Measurements from ENCODE around the gene CD28. TPM values are rescaled to one million over a fixed set of nuclear protein-coding genes. Genes with fewer than 3 reads are reported as not detected.

The CD28 gene
- total RNA-seq, 1 donor from 2014 or later, result 0.05 TPM

GRCh38 chr2:203707530-203707929 lies 1.1 kb downstream of the CD28 start:
- no peaks in the 10 kb centered on the region for H3K27me3 Mint-ChIP-seq (ENCODE audit: low read depth)
- H3K4me1 Mint-ChIP-seq (ENCODE audit: low read depth), result no peaks in the 10 kb centered on the region
- no peak for TF ChIP-seq CTCF (IDR thresholded peaks at IDR 0.05)
- H3K4me3 Mint-ChIP-seq (ENCODE audit: unreplicated experiment), result no peak overlapping the region
- no peak for DNase-seq (ENCODE audit: low spot score)
- no peaks in the 10 kb centered on the region for H3K36me3 Mint-ChIP-seq (ENCODE audit: low read depth)
- H3K9me3 Mint-ChIP-seq (ENCODE audit: low read depth), result peaks cover 11% of the 10 kb centered on the region
- H3K27ac Mint-ChIP-seq (ENCODE audit: unreplicated experiment), result no peak overlapping the region

DNA sequence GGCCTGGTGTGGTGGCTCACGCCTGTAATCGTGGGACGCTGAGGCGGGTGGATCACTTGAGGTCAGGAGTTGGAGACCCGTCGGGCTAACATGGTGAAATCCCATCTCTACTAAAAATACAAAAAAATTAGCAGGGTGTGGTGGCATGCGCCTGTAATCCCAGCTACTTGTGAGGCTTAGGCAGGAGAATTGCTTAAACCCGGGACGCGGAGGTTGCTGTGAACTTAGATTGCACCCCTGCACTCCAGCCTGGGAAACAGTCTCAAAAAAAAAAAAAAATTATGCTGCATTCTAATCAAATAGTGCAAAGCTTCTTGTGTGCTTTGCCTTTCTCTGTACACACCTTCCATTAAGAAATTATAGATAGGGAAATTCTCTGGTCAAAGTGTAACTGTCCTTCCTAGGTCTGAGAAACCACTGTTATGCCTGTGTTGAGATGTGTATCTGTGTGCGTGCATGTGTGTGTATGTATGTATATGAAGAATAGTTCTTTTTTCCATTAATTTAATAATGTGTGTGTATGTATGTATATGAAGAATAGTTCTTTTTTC lies 2.5 kb downstream of the CD28 start:
- H3K36me3 Mint-ChIP-seq (ENCODE audit: low read depth), result no peaks in the 10 kb centered on the region
- no peaks in the 10 kb centered on the region for H3K4me1 Mint-ChIP-seq (ENCODE audit: low read depth)
- no peak for TF ChIP-seq CTCF (IDR thresholded peaks at IDR 0.05)
- DNase-seq (ENCODE audit: low spot score), result no peak
- no peaks in the 10 kb centered on the region for H3K9me3 Mint-ChIP-seq (ENCODE audit: low read depth)
- H3K4me3 Mint-ChIP-seq (ENCODE audit: unreplicated experiment), result no peak overlapping the region
- H3K27ac Mint-ChIP-seq (ENCODE audit: unreplicated experiment), result no peak overlapping the region
- H3K27me3 Mint-ChIP-seq (ENCODE audit: low read depth), result no peaks in the 10 kb centered on the region

- TF ChIP-seq CTCF (IDR thresholded peaks at IDR 0.05), result no peak
- no peaks in the 10 kb centered on the region for H3K4me1 Mint-ChIP-seq (ENCODE audit: low read depth)
- no peaks in the 10 kb centered on the region for H3K36me3 Mint-ChIP-seq (ENCODE audit: low read depth)
- H3K9me3 Mint-ChIP-seq (ENCODE audit: low read depth), result no peaks in the 10 kb centered on the region
- H3K4me3 Mint-ChIP-seq (ENCODE audit: unreplicated experiment), result no peak overlapping the region
- DNase-seq (ENCODE audit: low spot score), result no peak
- no peaks in the 10 kb centered on the region for H3K27me3 Mint-ChIP-seq (ENCODE audit: low read depth)
- no peak overlapping the region for H3K27ac Mint-ChIP-seq (ENCODE audit: unreplicated experiment)
Measured at GRCh38 chr2:203709416-203710040, 3.1 kb downstream of the CD28 start.

- DNase-seq (ENCODE audit: low spot score), result no peak
Measured at GRCh38 chr2:203710226-203710625, 3.8 kb downstream of the CD28 start.

GRCh38 chr2:203710952-203711351 lies 4.5 kb downstream of the CD28 start:
- no peaks in the 10 kb centered on the region for H3K27me3 Mint-ChIP-seq (ENCODE audit: low read depth)
- TF ChIP-seq CTCF (IDR thresholded peaks at IDR 0.05), result no peak
- no peak overlapping the region for H3K27ac Mint-ChIP-seq (ENCODE audit: unreplicated experiment)
- no peaks in the 10 kb centered on the region for H3K9me3 Mint-ChIP-seq (ENCODE audit: low read depth)
- H3K36me3 Mint-ChIP-seq (ENCODE audit: low read depth), result no peaks in the 10 kb centered on the region
- H3K4me3 Mint-ChIP-seq (ENCODE audit: unreplicated experiment), result no peak overlapping the region
- DNase-seq (ENCODE audit: low spot score), result no peak
- H3K4me1 Mint-ChIP-seq (ENCODE audit: low read depth), result no peaks in the 10 kb centered on the region

More at GRCh38 chr2:203710226-203710625, 3.8 kb downstream of the CD28 start:
- no peak for TF ChIP-seq CTCF (IDR thresholded peaks at IDR 0.05)
- Mint-ChIP-seq H3K36me3 (ENCODE audit: low read depth) (no peaks in the 10 kb centered on the region), H3K9me3 (ENCODE audit: low read depth) (no peaks in the 10 kb centered on the region), H3K4me1 (ENCODE audit: low read depth) (no peaks in the 10 kb centered on the region), H3K27ac (ENCODE audit: unreplicated experiment) (no peak overlapping the region), H3K27me3 (ENCODE audit: low read depth) (no peaks in the 10 kb centered on the region), H3K4me3 (ENCODE audit: unreplicated experiment) (no peak overlapping the region)
